DND-41 (cell line): ENCODE measurements around the gene SSH3.
A peak's percentile ranks its signal among the peaks of the same experiment; 100 is the strongest.

Experiments
- ATAC-seq: fragments of 200-7000 bp; cut with Tn5 transposase; 3 replicates; pipeline ENCODE4 v1.9.1; 2021; ENCODE audit warnings: low read depth; ENCODE audit not compliant: insufficient read depth
- DNase-seq: peaks from one replicate; pipeline ENCODE4 v3.0.0-alpha.2; 2020
- H2AFZ ChIP-seq: 2 replicates; pipeline ENCODE4 v1.6.0; 2012; ENCODE audit warnings: low read depth, low read length
- H3K27ac ChIP-seq: 2 replicates; pipeline ENCODE4 v1.5.1; 2012; ENCODE audit warnings: low read length, inconsistent platforms
- H3K27me3 ChIP-seq: fragments of 200-600 bp; sonication (generic); 2 replicates; pipeline ENCODE4 v1.6.0; 2012; ENCODE audit warnings: low read length, mild to moderate bottlenecking, inconsistent platforms; ENCODE audit not compliant: insufficient read depth, poor library complexity
- H3K36me3 ChIP-seq: 2 replicates; pipeline ENCODE4 v1.5.1; 2012; ENCODE audit warnings: low read length, inconsistent platforms; ENCODE audit not compliant: insufficient read depth
- H3K4me1 ChIP-seq: 2 replicates; pipeline ENCODE4 v1.5.1; 2012; ENCODE audit warnings: mild to moderate bottlenecking, low read length; ENCODE audit not compliant: insufficient read depth
- H3K4me2 ChIP-seq: 2 replicates; pipeline ENCODE4 v1.6.0; 2012; ENCODE audit warnings: mild to moderate bottlenecking, moderate library complexity, low read length, inconsistent platforms; ENCODE audit not compliant: insufficient read depth
- H3K4me3 ChIP-seq, 2 experiments: fragments of 200-600 bp in 1 of 2; shearing (Covaris generic) in 1 of 2; 2 replicates each; pipeline ENCODE4 v1.5.1; 2012 to 2016; ENCODE audit warnings: inconsistent platforms in 2 of 2, low read length in 2 of 2, mild to moderate bottlenecking in 2 of 2, low read depth in 1 of 2, moderate library complexity in 1 of 2
- H3K79me2 ChIP-seq: 2 replicates; pipeline ENCODE4 v1.6.0; 2012; ENCODE audit warnings: low read length, inconsistent platforms; ENCODE audit not compliant: insufficient read depth
- H3K9ac ChIP-seq: 2 replicates; pipeline ENCODE4 v1.6.0; 2012; ENCODE audit warnings: low read depth, mild to moderate bottlenecking, inconsistent platforms, low read length, moderate library complexity
- H3K9me3 ChIP-seq: 2 replicates; pipeline ENCODE4 v1.5.1; 2012; ENCODE audit warnings: low read length, moderate library complexity, mild to moderate bottlenecking, inconsistent platforms; ENCODE audit not compliant: insufficient read depth, severe bottlenecking
- H4K20me1 ChIP-seq: 2 replicates; pipeline ENCODE4 v1.6.0; 2012; ENCODE audit warnings: low read length; ENCODE audit not compliant: insufficient read depth
- CTCF ChIP-seq: IDR thresholded peaks from 2 replicates; pipeline ENCODE4 v1.5.1; 2012; ENCODE audit warnings: borderline replicate concordance, low read length, moderate library complexity, mild to moderate bottlenecking; ENCODE audit not compliant: poor library complexity, severe bottlenecking; ENCODE audit errors: extremely low read depth
- EZH2 ChIP-seq: IDR thresholded peaks from 3 replicates; pipeline ENCODE4 v1.6.1; 2012; ENCODE audit warnings: borderline replicate concordance, low read depth, mild to moderate bottlenecking, moderate library complexity, low read length, inconsistent platforms; ENCODE audit not compliant: severe bottlenecking

The SSH3 gene

GRCh38 chr11:67354075-67355022, 51.0 kb downstream of the SSH3 start:
- TF ChIP-seq EZH2 (no peak), CTCF (no peak)
- no peaks in the 10 kb centered on the region for H3K9me3 ChIP-seq
- no peak for DNase-seq
- peak overlapping the region; percentile 89 for H3K4me2 ChIP-seq
- peak overlapping the region; percentile 83 for H2AFZ ChIP-seq
- H3K27me3 ChIP-seq: no peaks in the 10 kb centered on the region
- peak overlapping the region; percentile 18 to 87; a peak in 3 of 4 replicates for H3K4me3 ChIP-seq
- no peaks in the 10 kb centered on the region for H4K20me1 ChIP-seq
- H3K27ac ChIP-seq: peak overlapping the region; percentile 86
- peak overlapping the region; percentile 73 for H3K9ac ChIP-seq
- no peak for ATAC-seq
- H3K36me3 ChIP-seq: no peaks in the 10 kb centered on the region; the same call in 1 of the 2 replicates
- H3K79me2 ChIP-seq: peaks cover 8% of the 10 kb centered on the region
- H3K4me1 ChIP-seq: peaks cover 38% of the 10 kb centered on the region

GRCh38 chr11:67355023-67355793, 51.9 kb downstream of the SSH3 start:
- ATAC-seq (no peak), DNase-seq (no peak)
- Histone ChIP-seq H3K27ac (no peak overlapping the region), H4K20me1 (no peaks in the 10 kb centered on the region), H3K79me2 (peaks cover 8% of the 10 kb centered on the region), H2AFZ (no peak overlapping the region), H3K4me3 (no peak overlapping the region), H3K4me2 (no peak overlapping the region), H3K4me1 (peaks cover 38% of the 10 kb centered on the region), H3K9ac (no peak overlapping the region), H3K9me3 (no peaks in the 10 kb centered on the region), H3K36me3 (no peaks in the 10 kb centered on the region; the same call in 1 of the 2 replicates), H3K27me3 (no peaks in the 10 kb centered on the region)
- TF ChIP-seq CTCF (no peak), EZH2 (no peak)

GRCh38 chr11:67355794-67356386, 52.6 kb downstream of the SSH3 start:
- no peak overlapping the region for H3K27ac ChIP-seq
- no peaks in the 10 kb centered on the region for H3K27me3 ChIP-seq
- no peak for TF ChIP-seq CTCF
- no peak for TF ChIP-seq EZH2
- H2AFZ ChIP-seq: no peak overlapping the region
- DNase-seq: no peak
- no peak overlapping the region for H3K4me3 ChIP-seq
- H3K4me1 ChIP-seq: peaks cover 38% of the 10 kb centered on the region
- no peaks in the 10 kb centered on the region for H3K9me3 ChIP-seq
- no peaks in the 10 kb centered on the region; the same call in 1 of the 2 replicates for H3K36me3 ChIP-seq
- H3K9ac ChIP-seq: peak overlapping the region; percentile 8; the same call in 1 of the 2 replicates
- no peaks in the 10 kb centered on the region for H4K20me1 ChIP-seq
- peaks cover 8% of the 10 kb centered on the region for H3K79me2 ChIP-seq
- no peak overlapping the region; the same call in 1 of the 2 replicates for H3K4me2 ChIP-seq
- no peak for ATAC-seq
